ENCODE data around the gene ADCY10.

Gene ADCY10

DNA sequence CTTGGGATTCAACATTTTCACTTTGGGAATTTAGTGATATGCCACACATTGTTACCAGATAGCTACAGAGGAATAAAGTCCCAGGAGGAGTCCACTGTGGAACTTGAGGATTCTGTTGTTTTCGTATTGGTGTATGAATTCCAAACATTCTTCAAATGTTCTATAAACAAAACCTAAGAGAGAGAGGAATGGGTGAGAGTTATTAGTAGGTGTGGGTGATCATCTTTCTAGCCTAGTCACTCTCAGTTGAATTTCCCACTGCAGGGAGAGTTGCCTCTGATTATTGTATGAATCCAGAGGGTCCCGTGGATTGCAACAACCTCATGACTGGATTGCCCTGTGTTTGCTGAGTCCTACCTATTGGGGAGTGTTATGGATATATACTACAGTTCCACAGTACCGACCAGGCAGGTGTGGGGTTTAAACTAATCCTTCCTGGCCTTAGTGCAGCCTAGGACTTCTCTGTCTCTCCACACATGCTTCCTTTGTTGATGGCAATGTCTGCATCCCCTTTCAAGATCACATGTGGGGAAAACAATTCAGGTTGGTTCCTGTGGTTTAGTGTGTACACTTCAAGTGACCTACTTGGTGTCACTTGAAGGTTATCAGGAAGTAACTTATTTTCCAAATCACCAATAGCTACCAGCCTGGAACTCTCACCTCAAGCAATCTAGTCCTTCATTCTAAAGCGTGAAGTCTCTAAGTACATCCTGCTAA lies 91.8 kb downstream of the ADCY10 start:
- Histone ChIP-seq H3K79me2 (ENCODE audit: control insufficient read depth, insufficient read depth, low read length) (no peaks in the 10 kb centered on the region), H3K79me1 (ENCODE audit: low read length) (no peaks in the 10 kb centered on the region), H3K4me2 (ENCODE audit: low read length) (no peak overlapping the region), H3K18ac (ENCODE audit: low read length) (peak overlapping the region; percentile 39), H2BK15ac (replicated peaks; ENCODE audit: low read depth) (no peak overlapping the region), H2BK120ac (ENCODE audit: low read depth, low read length) (peak overlapping the region; percentile 88), H3K4ac (ENCODE audit: low read depth, low read length) (peak overlapping the region; percentile 90), H4K5ac (ENCODE audit: low read length) (no peak overlapping the region), H3K9ac (ENCODE audit: low read length) (no peak overlapping the region), H4K8ac (ENCODE audit: low read depth, low read length) (no peak overlapping the region), H3K27me3 (ENCODE audit: insufficient read depth, low read length, poor library complexity) (no peaks in the 10 kb centered on the region), H3K23ac (ENCODE audit: low read length) (no peak overlapping the region), H2AK5ac (ENCODE audit: low read length) (peak overlapping the region; percentile 3), H3K36me3 (ENCODE audit: control insufficient read depth, insufficient read depth, low read length) (no peaks in the 10 kb centered on the region), H3K4me3 (ENCODE audit: low read length) (no peak overlapping the region), H3K4me1 (ENCODE audit: control insufficient read depth, low read depth, low read length) (peaks cover 21% of the 10 kb centered on the region), H3K27ac (ENCODE audit: low read depth, low read length) (peak overlapping the region; percentile 42), H2BK5ac (ENCODE audit: low read length) (peak overlapping the region; percentile 8), H3K56ac (ENCODE audit: low read length) (peak overlapping the region; percentile 73)
- DNase-seq, result peak; percentile 69
- no CpG with 5 or more reads among the region's 4 CpGs for WGBS (ENCODE audit: extremely low coverage, insufficient coverage, low lambda C conversion rate)

- Histone ChIP-seq H3K79me1 (ENCODE audit: low read length) (no peaks in the 10 kb centered on the region), H4K5ac (ENCODE audit: low read length) (peak overlapping the region; percentile 8), H2BK5ac (ENCODE audit: low read length) (peak overlapping the region; percentile 37), H3K27me3 (ENCODE audit: insufficient read depth, low read length, poor library complexity) (no peaks in the 10 kb centered on the region), H3K23ac (ENCODE audit: low read length) (no peak overlapping the region), H3K56ac (ENCODE audit: low read length) (peak overlapping the region; percentile 18), H3K79me2 (ENCODE audit: control insufficient read depth, insufficient read depth, low read length) (no peaks in the 10 kb centered on the region), H3K4me1 (ENCODE audit: control insufficient read depth, low read depth, low read length) (peaks cover 21% of the 10 kb centered on the region), H2BK15ac (replicated peaks; ENCODE audit: low read depth) (no peak overlapping the region), H3K4ac (ENCODE audit: low read depth, low read length) (no peak overlapping the region), H4K8ac (ENCODE audit: low read depth, low read length) (no peak overlapping the region), H2BK120ac (ENCODE audit: low read depth, low read length) (no peak overlapping the region), H3K36me3 (ENCODE audit: control insufficient read depth, insufficient read depth, low read length) (no peaks in the 10 kb centered on the region), H3K18ac (ENCODE audit: low read length) (peak overlapping the region; percentile 21), H3K4me3 (ENCODE audit: low read length) (no peak overlapping the region), H3K4me2 (ENCODE audit: low read length) (no peak overlapping the region), H3K27ac (ENCODE audit: low read depth, low read length) (peak overlapping the region; percentile 82), H2AK5ac (ENCODE audit: low read length) (peak overlapping the region; percentile 86), H3K9ac (ENCODE audit: low read length) (no peak overlapping the region)
- peak; percentile 55 for DNase-seq
- WGBS (ENCODE audit: extremely low coverage, insufficient coverage, low lambda C conversion rate), result no CpG with 5 or more reads among the region's 6 CpGs
These were observed 92.6 kb downstream of the ADCY10 start for GRCh38 chr1:167821356-167821685.

DNA sequence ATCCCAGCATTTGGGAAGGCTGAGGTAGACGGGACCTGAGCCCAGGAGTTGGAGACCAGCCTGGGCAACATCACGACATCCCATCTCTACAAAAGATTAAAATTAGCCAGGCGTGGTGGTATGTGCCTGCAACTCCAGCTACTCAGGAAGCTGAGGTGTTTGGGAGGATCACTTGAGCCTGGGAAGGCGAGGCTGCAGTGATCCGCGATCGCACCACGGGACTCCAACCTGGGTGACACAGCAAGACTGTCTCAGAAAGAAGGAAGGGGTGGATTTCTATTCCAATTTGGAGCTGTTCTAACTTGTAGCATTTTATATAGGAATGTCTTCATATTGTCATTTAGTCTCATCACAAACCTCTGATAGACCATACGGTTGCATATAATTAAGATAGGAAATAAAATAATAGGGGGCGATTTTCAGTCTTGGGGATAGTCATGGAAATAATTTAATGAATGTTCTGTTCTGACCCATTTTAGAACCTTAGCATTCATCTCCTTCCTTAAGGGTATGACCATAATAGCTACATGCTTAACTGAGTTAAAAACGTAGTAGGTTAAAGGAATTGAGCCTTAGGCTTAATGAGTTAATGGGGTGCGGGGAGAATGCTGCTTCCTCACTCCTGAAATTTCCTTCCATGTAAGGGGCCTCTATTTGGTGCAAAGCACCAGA lies 93.1 kb downstream of the ADCY10 start:
- peak; percentile 80 for DNase-seq
- Histone ChIP-seq H3K27me3 (ENCODE audit: insufficient read depth, low read length, poor library complexity) (no peaks in the 10 kb centered on the region), H3K23ac (ENCODE audit: low read length) (no peak overlapping the region), H3K36me3 (ENCODE audit: control insufficient read depth, insufficient read depth, low read length) (no peaks in the 10 kb centered on the region), H2BK15ac (replicated peaks; ENCODE audit: low read depth) (no peak overlapping the region), H2AK5ac (ENCODE audit: low read length) (peak overlapping the region; percentile 86), H3K79me2 (ENCODE audit: control insufficient read depth, insufficient read depth, low read length) (no peaks in the 10 kb centered on the region), H3K9ac (ENCODE audit: low read length) (no peak overlapping the region), H3K4me1 (ENCODE audit: control insufficient read depth, low read depth, low read length) (peaks cover 21% of the 10 kb centered on the region), H3K4me2 (ENCODE audit: low read length) (no peak overlapping the region), H2BK120ac (ENCODE audit: low read depth, low read length) (no peak overlapping the region), H2BK5ac (ENCODE audit: low read length) (peak overlapping the region; percentile 67), H3K18ac (ENCODE audit: low read length) (peak overlapping the region; percentile 96), H3K56ac (ENCODE audit: low read length) (peak overlapping the region; percentile 76), H3K4ac (ENCODE audit: low read depth, low read length) (peak overlapping the region; percentile 98), H3K27ac (ENCODE audit: low read depth, low read length) (peak overlapping the region; percentile 82), H3K4me3 (ENCODE audit: low read length) (no peak overlapping the region), H4K8ac (ENCODE audit: low read depth, low read length) (no peak overlapping the region), H3K79me1 (ENCODE audit: low read length) (no peaks in the 10 kb centered on the region), H4K5ac (ENCODE audit: low read length) (peak overlapping the region; percentile 8)
- no CpG with 5 or more reads among the region's 12 CpGs for WGBS (ENCODE audit: extremely low coverage, insufficient coverage, low lambda C conversion rate)

DNA sequence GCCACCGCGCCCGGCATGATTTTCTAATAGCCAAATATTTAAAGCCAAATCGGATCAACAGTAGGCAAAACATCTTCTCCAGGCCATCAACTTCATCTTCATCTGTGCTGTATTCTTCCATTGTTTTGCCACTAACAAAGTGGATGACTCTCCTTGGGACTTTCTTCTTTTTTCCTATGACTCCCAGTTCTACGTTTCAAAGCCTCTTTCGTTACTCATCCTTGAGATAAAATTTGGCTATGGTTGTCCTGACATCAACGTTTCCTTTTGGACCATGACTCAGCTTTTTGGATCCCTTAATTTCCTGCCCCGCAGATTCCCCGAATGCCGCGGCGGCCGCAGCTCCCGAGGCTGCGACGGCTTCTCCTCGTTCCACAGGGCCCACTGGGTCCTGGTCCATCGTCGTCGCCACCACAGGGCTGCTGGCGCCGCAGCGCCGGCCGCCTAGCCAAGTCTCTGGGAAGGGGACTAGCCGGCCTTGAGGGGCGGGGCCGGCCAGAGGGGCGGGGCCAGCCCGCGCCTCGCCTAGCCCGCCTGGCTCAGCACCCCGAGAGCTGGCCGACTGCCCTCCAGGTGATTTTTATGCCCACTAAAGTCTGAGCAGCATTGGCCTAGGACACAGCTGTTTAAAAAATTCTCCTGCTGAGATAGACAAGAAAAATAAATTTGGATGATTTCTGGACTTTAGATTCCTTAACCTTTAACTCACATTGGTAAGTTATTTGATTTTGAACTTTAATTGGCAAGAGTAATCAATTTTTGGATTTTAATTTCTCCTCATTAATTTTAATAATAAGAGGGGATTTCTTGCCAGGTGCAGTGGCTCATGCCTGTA lies 93.9 kb downstream of the ADCY10 start:
- Histone ChIP-seq H3K27ac (ENCODE audit: low read depth, low read length) (peak overlapping the region; percentile 72), H3K56ac (ENCODE audit: low read length) (peak overlapping the region; percentile 76), H3K23ac (ENCODE audit: low read length) (no peak overlapping the region), H3K79me2 (ENCODE audit: control insufficient read depth, insufficient read depth, low read length) (no peaks in the 10 kb centered on the region), H3K4ac (ENCODE audit: low read depth, low read length) (peak overlapping the region; percentile 98), H3K9ac (ENCODE audit: low read length) (peak overlapping the region; percentile 21), H3K4me2 (ENCODE audit: low read length) (no peak overlapping the region), H4K8ac (ENCODE audit: low read depth, low read length) (no peak overlapping the region), H2AK5ac (ENCODE audit: low read length) (no peak overlapping the region), H2BK5ac (ENCODE audit: low read length) (no peak overlapping the region), H3K4me3 (ENCODE audit: low read length) (no peak overlapping the region), H3K18ac (ENCODE audit: low read length) (peak overlapping the region; percentile 96), H4K5ac (ENCODE audit: low read length) (no peak overlapping the region), H3K79me1 (ENCODE audit: low read length) (no peaks in the 10 kb centered on the region), H2BK120ac (ENCODE audit: low read depth, low read length) (no peak overlapping the region), H3K27me3 (ENCODE audit: insufficient read depth, low read length, poor library complexity) (no peaks in the 10 kb centered on the region), H2BK15ac (replicated peaks; ENCODE audit: low read depth) (no peak overlapping the region), H3K36me3 (ENCODE audit: control insufficient read depth, insufficient read depth, low read length) (no peaks in the 10 kb centered on the region), H3K4me1 (ENCODE audit: control insufficient read depth, low read depth, low read length) (peaks cover 21% of the 10 kb centered on the region)
- no CpG with 5 or more reads among the region's 35 CpGs for WGBS (ENCODE audit: extremely low coverage, insufficient coverage, low lambda C conversion rate)
- peak; percentile 94 for DNase-seq

DNA sequence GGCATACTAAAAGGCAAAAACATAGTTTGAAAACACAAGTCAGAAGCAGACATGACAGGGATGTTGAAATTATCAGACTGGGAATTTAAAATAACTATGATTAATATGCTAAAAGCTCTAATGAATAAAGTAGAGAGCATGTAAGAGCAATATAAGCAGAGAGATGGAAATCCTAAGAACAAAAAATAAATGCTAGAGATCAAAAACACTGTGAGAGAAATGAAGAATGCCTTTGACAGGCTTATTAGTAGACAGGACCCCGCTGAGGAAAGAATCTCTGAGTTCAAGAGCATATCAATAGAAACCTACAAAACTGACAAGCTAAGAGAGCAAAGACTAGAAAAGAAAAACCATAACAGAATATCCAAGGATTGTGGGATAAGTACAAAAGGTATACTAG lies 98.3 kb downstream of the ADCY10 start:
- no peaks in the 10 kb centered on the region for H3K36me3 ChIP-seq (ENCODE audit: control insufficient read depth, insufficient read depth, low read length)
- H3K4ac ChIP-seq (ENCODE audit: low read depth, low read length), result no peak overlapping the region
- H3K23ac ChIP-seq (ENCODE audit: low read length), result no peak overlapping the region
- H3K4me3 ChIP-seq (ENCODE audit: low read length), result no peak overlapping the region
- no peak overlapping the region for H2BK5ac ChIP-seq (ENCODE audit: low read length)
- H3K9ac ChIP-seq (ENCODE audit: low read length), result no peak overlapping the region
- no peak overlapping the region for H3K18ac ChIP-seq (ENCODE audit: low read length)
- H4K5ac ChIP-seq (ENCODE audit: low read length), result no peak overlapping the region
- H3K79me1 ChIP-seq (ENCODE audit: low read length), result no peaks in the 10 kb centered on the region
- no peaks in the 10 kb centered on the region for H3K27me3 ChIP-seq (ENCODE audit: insufficient read depth, low read length, poor library complexity)
- no peak overlapping the region for H2BK15ac ChIP-seq (replicated peaks; ENCODE audit: low read depth)
- no CpG with 5 or more reads among the region's 1 CpG for WGBS (ENCODE audit: extremely low coverage, insufficient coverage, low lambda C conversion rate)
- H3K4me1 ChIP-seq (ENCODE audit: control insufficient read depth, low read depth, low read length), result peaks cover 2% of the 10 kb centered on the region
- H4K8ac ChIP-seq (ENCODE audit: low read depth, low read length), result no peak overlapping the region
- H2BK120ac ChIP-seq (ENCODE audit: low read depth, low read length), result no peak overlapping the region
- H2AK5ac ChIP-seq (ENCODE audit: low read length), result no peak overlapping the region
- H3K4me2 ChIP-seq (ENCODE audit: low read length), result no peak overlapping the region
- no peak overlapping the region for H3K27ac ChIP-seq (ENCODE audit: low read depth, low read length)
- H3K56ac ChIP-seq (ENCODE audit: low read length), result no peak overlapping the region
- no peaks in the 10 kb centered on the region for H3K79me2 ChIP-seq (ENCODE audit: control insufficient read depth, insufficient read depth, low read length)
- DNase-seq, result no peak
